Measurements from ENCODE around the gene GID4. TPM values are rescaled to one million over a fixed set of nuclear protein-coding genes. Genes with fewer than 3 reads are reported as not detected.
A peak's percentile ranks its signal among the peaks of the same experiment; 100 is the strongest.

GID4 gene
- total RNA-seq, 1 experiment from 2014 or later: 4.4 TPM

GRCh38 chr17:18025945-18026776 lies 13.0 kb upstream of the GID4 start:
- Histone ChIP-seq H3K36me3 (peaks cover 10% of the 10 kb centered on the region), H3K27ac (no peak overlapping the region), H3K4me1 (replicated peaks) (peaks cover 15% of the 10 kb centered on the region), H3K27me3 (replicated peaks) (no peaks in the 10 kb centered on the region), H3K9me3 (replicated peaks) (no peaks in the 10 kb centered on the region), H3K4me3 (no peak overlapping the region)
- peak in 1 of 2 experiments; percentile 58 for DNase-seq (ENCODE audit: low read depth in 1 of 2, low spot score in 2 of 2)

- Histone ChIP-seq H3K27me3 (replicated peaks) (no peaks in the 10 kb centered on the region), H3K4me3 (no peak overlapping the region), H3K9me3 (replicated peaks) (no peaks in the 10 kb centered on the region), H3K27ac (no peak overlapping the region), H3K4me1 (replicated peaks) (peaks cover 15% of the 10 kb centered on the region), H3K36me3 (peaks cover 3% of the 10 kb centered on the region)
- DNase-seq (ENCODE audit: low read depth in 1 of 2, low spot score in 2 of 2): no peak
These were observed 11.9 kb upstream of the GID4 start for GRCh38 chr17:18027280-18027679.

- Histone ChIP-seq H3K4me3 (no peak overlapping the region), H3K4me1 (replicated peaks) (peaks cover 15% of the 10 kb centered on the region), H3K27ac (no peak overlapping the region), H3K27me3 (replicated peaks) (no peaks in the 10 kb centered on the region), H3K9me3 (replicated peaks) (no peaks in the 10 kb centered on the region), H3K36me3 (peaks cover 3% of the 10 kb centered on the region)
- no peak for DNase-seq (ENCODE audit: low read depth in 1 of 2, low spot score in 2 of 2)
These were observed 10.9 kb upstream of the GID4 start for GRCh38 chr17:18028114-18028951.

DNA sequence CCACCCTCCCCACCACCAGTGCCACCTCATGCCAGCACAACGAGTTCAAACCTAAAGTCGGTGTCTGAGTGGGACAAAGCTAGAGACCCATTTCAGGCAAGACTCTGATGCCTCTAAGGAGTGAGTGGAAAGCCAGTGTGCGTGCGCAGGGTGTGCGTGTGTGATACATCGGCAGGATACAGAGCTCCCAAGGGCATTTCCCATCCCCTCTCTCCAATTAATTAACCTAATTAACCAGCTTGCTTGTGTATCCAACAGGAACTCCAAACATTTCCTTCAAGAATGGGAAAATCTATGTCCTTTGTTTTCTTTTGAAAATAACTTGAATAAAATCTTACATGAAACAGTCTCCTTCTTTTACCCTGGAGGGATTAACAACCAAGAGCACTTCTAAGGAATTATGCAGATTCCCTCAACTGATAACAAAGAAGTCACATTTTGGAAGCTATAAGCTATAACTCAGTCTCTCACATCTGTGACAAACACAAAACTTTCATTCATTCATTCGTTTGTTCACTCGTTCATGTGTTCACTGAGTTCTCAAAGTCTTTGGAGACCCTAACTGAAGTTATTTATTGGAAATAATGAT lies 10.2 kb upstream of the GID4 start:
- H3K9me3 ChIP-seq (replicated peaks): no peaks in the 10 kb centered on the region
- H3K4me3 ChIP-seq: no peak overlapping the region
- H3K27ac ChIP-seq: no peak overlapping the region
- peaks cover 3% of the 10 kb centered on the region for H3K36me3 ChIP-seq
- DNase-seq (ENCODE audit: low read depth in 1 of 2, low spot score in 2 of 2): no peak
- H3K4me1 ChIP-seq (replicated peaks): peaks cover 15% of the 10 kb centered on the region
- H3K27me3 ChIP-seq (replicated peaks): no peaks in the 10 kb centered on the region

GRCh38 chr17:18031955-18032354 lies 7.3 kb upstream of the GID4 start:
- no peaks in the 10 kb centered on the region; the same call in 1 of the 2 replicates for H3K36me3 ChIP-seq

GRCh38 chr17:18033442-18034099 lies 5.6 kb upstream of the GID4 start:
- Histone ChIP-seq H3K27ac (no peak overlapping the region), H3K4me1 (replicated peaks) (peaks cover 7% of the 10 kb centered on the region), H3K9me3 (replicated peaks) (no peaks in the 10 kb centered on the region), H3K27me3 (replicated peaks) (no peaks in the 10 kb centered on the region), H3K4me3 (no peak overlapping the region), H3K36me3 (no peaks in the 10 kb centered on the region)
- peak in 1 of 2 experiments; percentile 53 for DNase-seq (ENCODE audit: low read depth in 1 of 2, low spot score in 2 of 2)

More at GRCh38 chr17:18031955-18032354, 7.3 kb upstream of the GID4 start:
- DNase-seq (ENCODE audit: low read depth in 1 of 2, low spot score in 2 of 2): no peak
- no peaks in the 10 kb centered on the region for H3K9me3 ChIP-seq (replicated peaks)
- H3K27me3 ChIP-seq (replicated peaks): no peaks in the 10 kb centered on the region
- H3K4me3 ChIP-seq: no peak overlapping the region
- no peaks in the 10 kb centered on the region for H3K4me1 ChIP-seq (replicated peaks)
- H3K27ac ChIP-seq: no peak overlapping the region

DNA sequence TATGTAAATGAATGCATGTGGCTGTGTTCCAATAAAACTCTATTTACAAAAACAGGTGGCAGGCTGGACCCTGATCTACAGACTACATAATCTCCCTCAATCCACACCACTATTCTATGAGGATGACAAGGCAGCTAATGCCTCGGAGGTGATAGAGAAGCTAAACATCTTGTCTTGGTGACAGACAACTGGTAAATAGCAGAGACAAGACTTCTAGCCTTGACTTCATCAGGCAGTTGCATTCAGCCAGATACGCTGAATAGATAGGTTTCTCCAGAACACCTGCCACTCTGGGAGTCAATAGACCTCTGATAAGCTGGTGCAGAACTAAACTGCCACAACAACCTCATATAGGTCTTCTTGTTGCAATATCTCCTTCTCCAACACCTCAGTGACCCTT lies 3.5 kb upstream of the GID4 start:
- no peak overlapping the region for H3K4me3 ChIP-seq
- no peak overlapping the region for H3K27ac ChIP-seq
- H3K36me3 ChIP-seq: peaks cover 3% of the 10 kb centered on the region; the same call in 1 of the 2 replicates
- H3K27me3 ChIP-seq (replicated peaks): no peaks in the 10 kb centered on the region
- DNase-seq (ENCODE audit: low read depth in 1 of 2, low spot score in 2 of 2): no peak
- H3K4me1 ChIP-seq (replicated peaks): peaks cover 16% of the 10 kb centered on the region
- H3K9me3 ChIP-seq (replicated peaks): no peaks in the 10 kb centered on the region

- H3K36me3 ChIP-seq: peaks cover 3% of the 10 kb centered on the region; the same call in 1 of the 2 replicates
- no peaks in the 10 kb centered on the region for H3K9me3 ChIP-seq (replicated peaks)
- no peak overlapping the region for H3K27ac ChIP-seq
- H3K4me3 ChIP-seq: no peak overlapping the region; the same call in 1 of the 2 replicates
- H3K4me1 ChIP-seq (replicated peaks): peaks cover 16% of the 10 kb centered on the region
- no peak for DNase-seq (ENCODE audit: low read depth in 1 of 2, low spot score in 2 of 2)
- H3K27me3 ChIP-seq (replicated peaks): no peaks in the 10 kb centered on the region
These were observed 1.7 kb upstream of the GID4 start for GRCh38 chr17:18037486-18037885.

DNA sequence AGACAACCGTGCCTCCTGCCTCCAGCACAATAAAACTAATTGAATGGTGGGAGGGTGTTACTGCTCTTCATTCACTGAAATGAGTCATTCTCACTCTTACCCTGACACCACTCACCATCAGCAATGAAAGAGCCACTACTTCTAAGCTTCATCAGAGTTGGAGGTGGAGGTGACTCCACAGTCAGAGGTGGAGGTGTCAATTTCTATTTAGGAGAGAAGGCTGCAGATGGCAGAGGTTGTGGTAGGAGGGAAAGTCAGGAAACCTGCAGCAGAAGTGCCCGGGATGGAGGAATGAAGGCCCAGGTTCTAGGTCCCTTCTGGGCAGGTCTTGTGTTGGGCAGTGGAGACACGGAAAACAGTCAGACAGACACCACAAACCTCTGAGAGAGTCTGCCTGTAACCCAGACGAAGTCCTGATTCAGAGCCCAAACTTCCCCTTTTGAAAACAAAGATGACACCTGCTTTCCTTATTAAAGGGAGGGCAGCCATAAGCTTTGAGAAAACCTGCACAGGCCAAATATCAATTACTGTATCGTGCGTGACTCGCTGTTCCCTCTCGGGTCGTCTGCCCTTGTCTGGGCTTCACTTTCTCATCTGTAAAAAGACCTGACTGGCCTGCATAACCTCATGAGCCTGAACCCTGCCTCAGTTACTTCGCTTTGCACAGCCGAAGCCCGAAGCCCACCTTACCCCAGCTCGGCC lies 908 bp upstream of the GID4 start:
- Histone ChIP-seq H3K4me3 (peak overlapping the region; percentile 65), H3K4me1 (replicated peaks) (peaks cover 16% of the 10 kb centered on the region), H3K9me3 (replicated peaks) (no peaks in the 10 kb centered on the region), H3K27me3 (replicated peaks) (no peaks in the 10 kb centered on the region), H3K27ac (no peak overlapping the region), H3K36me3 (peaks cover 3% of the 10 kb centered on the region; the same call in 1 of the 2 replicates)
- no peak for DNase-seq (ENCODE audit: low read depth in 1 of 2, low spot score in 2 of 2)

DNA sequence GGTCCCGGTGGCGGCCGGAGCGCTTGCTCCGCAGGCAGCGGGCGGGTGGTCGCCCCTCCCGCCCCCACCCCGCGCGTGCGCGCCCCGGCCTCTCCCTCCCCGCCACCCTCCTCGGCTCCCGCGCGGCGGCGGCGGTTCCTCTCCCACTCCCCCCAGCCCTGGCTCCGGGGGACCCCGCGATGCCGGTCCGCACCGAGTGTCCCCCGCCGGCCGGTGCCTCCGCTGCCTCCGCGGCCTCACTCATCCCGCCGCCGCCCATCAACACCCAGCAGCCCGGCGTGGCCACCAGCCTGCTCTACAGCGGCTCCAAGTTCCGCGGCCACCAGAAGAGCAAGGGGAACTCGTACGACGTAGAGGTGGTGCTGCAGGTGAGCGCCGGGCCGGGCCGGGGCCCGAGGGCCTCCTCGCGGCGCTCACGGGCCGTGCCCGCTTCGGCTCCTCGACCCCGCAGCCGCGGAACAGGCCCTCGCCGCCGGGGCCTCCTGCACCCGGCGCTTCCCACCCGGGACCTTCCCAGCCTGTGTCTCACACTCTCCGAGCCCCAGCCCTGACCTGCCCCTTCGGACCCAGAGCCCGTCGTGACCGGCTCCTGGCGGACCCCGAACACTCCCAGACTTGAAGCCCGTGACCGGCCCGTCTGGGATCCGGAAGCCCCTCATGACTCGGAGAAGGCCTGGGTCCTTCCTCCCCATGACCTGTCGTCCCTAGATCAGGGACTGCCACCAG lies 490 bp downstream of the GID4 start:
- no peaks in the 10 kb centered on the region for H3K9me3 ChIP-seq (replicated peaks)
- H3K27ac ChIP-seq: no peak overlapping the region; the same call in 1 of the 2 replicates
- H3K4me1 ChIP-seq (replicated peaks): peaks cover 16% of the 10 kb centered on the region
- H3K36me3 ChIP-seq: peaks cover 3% of the 10 kb centered on the region; the same call in 1 of the 2 replicates
- peak overlapping the region; percentile 65 for H3K4me3 ChIP-seq
- DNase-seq (ENCODE audit: low read depth in 1 of 2, low spot score in 2 of 2): peak in 1 of 2 experiments; percentile 31
- H3K27me3 ChIP-seq (replicated peaks): no peaks in the 10 kb centered on the region

- Histone ChIP-seq H3K27ac (no peak overlapping the region), H3K27me3 (replicated peaks) (no peaks in the 10 kb centered on the region), H3K4me1 (replicated peaks) (peaks cover 16% of the 10 kb centered on the region), H3K9me3 (replicated peaks) (no peaks in the 10 kb centered on the region), H3K4me3 (peak overlapping the region; percentile 65), H3K36me3 (peaks cover 3% of the 10 kb centered on the region; the same call in 1 of the 2 replicates)
- DNase-seq (ENCODE audit: low read depth in 1 of 2, low spot score in 2 of 2): no peak
These were observed 1.2 kb downstream of the GID4 start for GRCh38 chr17:18040261-18040858.

- H3K27ac ChIP-seq: no peak overlapping the region
These were observed 2.6 kb downstream of the GID4 start for GRCh38 chr17:18041776-18042175.

More at GRCh38 chr17:18041776-18042175, 2.6 kb downstream of the GID4 start:
- Histone ChIP-seq H3K36me3 (peaks cover 3% of the 10 kb centered on the region; the same call in 1 of the 2 replicates), H3K27me3 (replicated peaks) (no peaks in the 10 kb centered on the region), H3K4me3 (no peak overlapping the region), H3K4me1 (replicated peaks) (peaks cover 16% of the 10 kb centered on the region), H3K9me3 (replicated peaks) (no peaks in the 10 kb centered on the region)
- no peak for DNase-seq (ENCODE audit: low read depth in 1 of 2, low spot score in 2 of 2)

All from SJSA1 (cell line).